Measurements from ENCODE around the gene SETD1B. TPM values are rescaled to one million over a fixed set of nuclear protein-coding genes. Genes with fewer than 3 reads are reported as not detected.
A peak's percentile ranks its signal among the peaks of the same experiment; 100 is the strongest.

The SETD1B gene
- total RNA-seq, 1 donor from 2014 or later: 7.9 TPM

GRCh38 chr12:121781998-121782979, 21.5 kb upstream of the SETD1B start:
- Histone ChIP-seq H3K36me3 (peaks cover 17% of the 10 kb centered on the region), H3K27ac (replicated peaks) (peak overlapping the region; percentile 68), H3K9me3 (replicated peaks) (no peaks in the 10 kb centered on the region), H3K4me3 (peak overlapping the region; percentile 14), H3K4me1 (peaks cover 38% of the 10 kb centered on the region), H3K27me3 (ENCODE audit: low read depth) (no peaks in the 10 kb centered on the region)
- TF ChIP-seq CTCF (IDR thresholded peaks at IDR 0.05; ENCODE audit: borderline replicate concordance): no peak
- intact Hi-C loops (cut with micrococcal nuclease): no loop called here
- DNase-seq: no peak

GRCh38 chr12:121783766-121784165, 20.0 kb upstream of the SETD1B start:
- no peak overlapping the region for H3K27ac ChIP-seq (replicated peaks)
- no peak for TF ChIP-seq CTCF (IDR thresholded peaks at IDR 0.05; ENCODE audit: borderline replicate concordance)
- H3K4me3 ChIP-seq: no peak overlapping the region
- no peaks in the 10 kb centered on the region for H3K27me3 ChIP-seq (ENCODE audit: low read depth)
- intact Hi-C loops (cut with micrococcal nuclease): no loop called here
- DNase-seq: no peak
- no peaks in the 10 kb centered on the region for H3K9me3 ChIP-seq (replicated peaks)
- peaks cover 53% of the 10 kb centered on the region for H3K4me1 ChIP-seq
- peaks cover 16% of the 10 kb centered on the region for H3K36me3 ChIP-seq

GRCh38 chr12:121784460-121784859, 19.3 kb upstream of the SETD1B start:
- H3K4me1 ChIP-seq: peaks cover 60% of the 10 kb centered on the region
- intact Hi-C loops (cut with micrococcal nuclease): no loop called here
- peaks cover 9% of the 10 kb centered on the region for H3K36me3 ChIP-seq
- no peaks in the 10 kb centered on the region for H3K27me3 ChIP-seq (ENCODE audit: low read depth)
- H3K4me3 ChIP-seq: no peak overlapping the region
- H3K27ac ChIP-seq (replicated peaks): no peak overlapping the region
- H3K9me3 ChIP-seq (replicated peaks): no peaks in the 10 kb centered on the region
- no peak for TF ChIP-seq CTCF (IDR thresholded peaks at IDR 0.05; ENCODE audit: borderline replicate concordance)
- no peak for DNase-seq

- no peaks in the 10 kb centered on the region for H3K9me3 ChIP-seq (replicated peaks)
- H3K4me3 ChIP-seq: no peak overlapping the region
- no peaks in the 10 kb centered on the region for H3K36me3 ChIP-seq
- H3K27me3 ChIP-seq (ENCODE audit: low read depth): no peaks in the 10 kb centered on the region
- no peak for TF ChIP-seq CTCF (IDR thresholded peaks at IDR 0.05; ENCODE audit: borderline replicate concordance)
- intact Hi-C loops (cut with micrococcal nuclease): no loop called here
- peaks cover 71% of the 10 kb centered on the region for H3K4me1 ChIP-seq
- DNase-seq: no peak
- H3K27ac ChIP-seq (replicated peaks): peak overlapping the region; percentile 86
Measured at GRCh38 chr12:121786440-121786825, 17.4 kb upstream of the SETD1B start.

- no peak for TF ChIP-seq CTCF (IDR thresholded peaks at IDR 0.05; ENCODE audit: borderline replicate concordance)
- no peaks in the 10 kb centered on the region for H3K27me3 ChIP-seq (ENCODE audit: low read depth)
- H3K4me3 ChIP-seq: no peak overlapping the region
- intact Hi-C loops (cut with micrococcal nuclease): no loop called here
- H3K36me3 ChIP-seq: no peaks in the 10 kb centered on the region
- DNase-seq: no peak
- H3K4me1 ChIP-seq: peaks cover 71% of the 10 kb centered on the region
- peak overlapping the region; percentile 86 for H3K27ac ChIP-seq (replicated peaks)
- H3K9me3 ChIP-seq (replicated peaks): no peaks in the 10 kb centered on the region
Measured at GRCh38 chr12:121787063-121788025, 16.5 kb upstream of the SETD1B start.
